ENCODE data around the gene FOLR2. TPM values are rescaled to one million over a fixed set of nuclear protein-coding genes. Genes with fewer than 3 reads are reported as not detected.

The FOLR2 gene
- total and polyA plus RNA-seq, 2 experiments from 2014 or later: not detected

DNA sequence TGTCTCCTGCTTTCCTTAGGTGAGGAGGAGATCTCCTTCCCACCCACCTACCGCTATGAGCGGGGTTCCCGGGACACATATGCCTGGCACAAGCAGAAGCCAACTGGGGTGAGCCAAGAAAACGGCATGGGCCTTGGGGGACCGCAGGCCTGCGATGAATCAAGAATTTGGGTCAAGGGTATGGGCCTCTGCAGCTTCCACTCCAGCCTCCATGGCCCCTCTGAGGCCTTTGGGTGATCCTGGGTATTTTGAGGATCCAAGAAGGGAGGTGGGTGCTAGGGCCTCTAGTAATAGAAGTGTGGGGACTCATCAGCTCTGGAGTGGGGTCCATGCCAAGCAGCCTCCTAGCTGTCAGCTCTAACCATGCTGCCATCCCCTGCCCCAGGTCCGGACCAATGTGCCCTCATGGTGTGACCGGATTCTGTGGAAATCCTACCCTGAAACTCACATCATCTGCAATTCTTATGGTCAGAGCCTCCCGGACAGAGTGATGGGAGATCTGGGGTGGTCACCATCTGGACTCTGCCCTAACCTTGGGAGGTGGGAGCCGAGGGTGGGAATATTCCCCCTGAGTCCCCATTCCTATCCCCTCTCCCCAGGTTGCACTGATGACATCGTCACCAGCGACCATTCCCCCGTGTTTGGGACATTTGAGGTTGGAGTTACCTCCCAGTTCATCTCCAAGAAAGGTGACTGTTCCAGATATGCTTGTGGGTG, 16.6 kb downstream of the FOLR2 start:
- H3K27me3 ChIP-seq (ENCODE audit: insufficient read depth): no peaks in the 10 kb centered on the region
- TF ChIP-seq, protein P1, sequence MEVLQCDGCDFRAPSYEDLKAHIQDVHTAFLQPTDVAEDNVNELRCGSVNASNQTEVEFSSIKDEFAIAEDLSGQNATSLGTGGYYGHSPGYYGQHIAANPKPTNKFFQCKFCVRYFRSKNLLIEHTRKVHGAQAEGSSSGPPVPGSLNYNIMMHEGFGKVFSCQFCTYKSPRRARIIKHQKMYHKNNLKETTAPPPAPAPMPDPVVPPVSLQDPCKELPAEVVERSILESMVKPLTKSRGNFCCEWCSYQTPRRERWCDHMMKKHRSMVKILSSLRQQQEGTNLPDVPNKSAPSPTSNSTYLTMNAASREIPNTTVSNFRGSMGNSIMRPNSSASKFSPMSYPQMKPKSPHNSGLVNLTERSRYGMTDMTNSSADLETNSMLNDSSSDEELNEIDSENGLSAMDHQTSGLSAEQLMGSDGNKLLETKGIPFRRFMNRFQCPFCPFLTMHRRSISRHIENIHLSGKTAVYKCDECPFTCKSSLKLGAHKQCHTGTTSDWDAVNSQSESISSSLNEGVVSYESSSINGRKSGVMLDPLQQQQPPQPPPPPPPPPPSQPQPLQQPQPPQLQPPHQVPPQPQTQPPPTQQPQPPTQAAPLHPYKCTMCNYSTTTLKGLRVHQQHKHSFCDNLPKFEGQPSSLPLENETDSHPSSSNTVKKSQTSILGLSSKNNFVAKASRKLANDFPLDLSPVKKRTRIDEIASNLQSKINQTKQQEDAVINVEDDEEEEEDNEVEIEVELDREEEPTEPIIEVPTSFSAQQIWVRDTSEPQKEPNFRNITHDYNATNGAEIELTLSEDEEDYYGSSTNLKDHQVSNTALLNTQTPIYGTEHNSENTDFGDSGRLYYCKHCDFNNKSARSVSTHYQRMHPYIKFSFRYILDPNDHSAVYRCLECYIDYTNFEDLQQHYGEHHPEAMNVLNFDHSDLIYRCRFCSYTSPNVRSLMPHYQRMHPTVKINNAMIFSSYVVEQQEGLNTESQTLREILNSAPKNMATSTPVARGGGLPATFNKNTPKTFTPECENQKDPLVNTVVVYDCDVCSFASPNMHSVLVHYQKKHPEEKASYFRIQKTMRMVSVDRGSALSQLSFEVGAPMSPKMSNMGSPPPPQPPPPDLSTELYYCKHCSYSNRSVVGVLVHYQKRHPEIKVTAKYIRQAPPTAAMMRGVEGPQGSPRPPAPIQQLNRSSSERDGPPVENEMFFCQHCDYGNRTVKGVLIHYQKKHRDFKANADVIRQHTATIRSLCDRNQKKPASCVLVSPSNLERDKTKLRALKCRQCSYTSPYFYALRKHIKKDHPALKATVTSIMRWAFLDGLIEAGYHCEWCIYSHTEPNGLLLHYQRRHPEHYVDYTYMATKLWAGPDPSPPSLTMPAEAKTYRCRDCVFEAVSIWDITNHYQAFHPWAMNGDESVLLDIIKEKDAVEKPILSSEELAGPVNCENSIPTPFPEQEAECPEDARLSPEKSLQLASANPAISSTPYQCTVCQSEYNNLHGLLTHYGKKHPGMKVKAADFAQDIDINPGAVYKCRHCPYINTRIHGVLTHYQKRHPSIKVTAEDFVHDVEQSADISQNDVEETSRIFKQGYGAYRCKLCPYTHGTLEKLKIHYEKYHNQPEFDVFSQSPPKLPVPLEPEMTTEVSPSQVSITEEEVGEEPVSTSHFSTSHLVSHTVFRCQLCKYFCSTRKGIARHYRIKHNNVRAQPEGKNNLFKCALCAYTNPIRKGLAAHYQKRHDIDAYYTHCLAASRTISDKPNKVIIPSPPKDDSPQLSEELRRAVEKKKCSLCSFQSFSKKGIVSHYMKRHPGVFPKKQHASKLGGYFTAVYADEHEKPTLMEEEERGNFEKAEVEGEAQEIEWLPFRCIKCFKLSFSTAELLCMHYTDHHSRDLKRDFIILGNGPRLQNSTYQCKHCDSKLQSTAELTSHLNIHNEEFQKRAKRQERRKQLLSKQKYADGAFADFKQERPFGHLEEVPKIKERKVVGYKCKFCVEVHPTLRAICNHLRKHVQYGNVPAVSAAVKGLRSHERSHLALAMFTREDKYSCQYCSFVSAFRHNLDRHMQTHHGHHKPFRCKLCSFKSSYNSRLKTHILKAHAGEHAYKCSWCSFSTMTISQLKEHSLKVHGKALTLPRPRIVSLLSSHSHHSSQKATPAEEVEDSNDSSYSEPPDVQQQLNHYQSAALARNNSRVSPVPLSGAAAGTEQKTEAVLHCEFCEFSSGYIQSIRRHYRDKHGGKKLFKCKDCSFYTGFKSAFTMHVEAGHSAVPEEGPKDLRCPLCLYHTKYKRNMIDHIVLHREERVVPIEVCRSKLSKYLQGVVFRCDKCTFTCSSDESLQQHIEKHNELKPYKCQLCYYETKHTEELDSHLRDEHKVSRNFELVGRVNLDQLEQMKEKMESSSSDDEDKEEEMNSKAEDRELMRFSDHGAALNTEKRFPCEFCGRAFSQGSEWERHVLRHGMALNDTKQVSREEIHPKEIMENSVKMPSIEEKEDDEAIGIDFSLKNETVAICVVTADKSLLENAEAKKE (CRISPR knock-in tag; IDR thresholded peaks at IDR 0.05): no peak
- TF ChIP-seq, protein P2, sequence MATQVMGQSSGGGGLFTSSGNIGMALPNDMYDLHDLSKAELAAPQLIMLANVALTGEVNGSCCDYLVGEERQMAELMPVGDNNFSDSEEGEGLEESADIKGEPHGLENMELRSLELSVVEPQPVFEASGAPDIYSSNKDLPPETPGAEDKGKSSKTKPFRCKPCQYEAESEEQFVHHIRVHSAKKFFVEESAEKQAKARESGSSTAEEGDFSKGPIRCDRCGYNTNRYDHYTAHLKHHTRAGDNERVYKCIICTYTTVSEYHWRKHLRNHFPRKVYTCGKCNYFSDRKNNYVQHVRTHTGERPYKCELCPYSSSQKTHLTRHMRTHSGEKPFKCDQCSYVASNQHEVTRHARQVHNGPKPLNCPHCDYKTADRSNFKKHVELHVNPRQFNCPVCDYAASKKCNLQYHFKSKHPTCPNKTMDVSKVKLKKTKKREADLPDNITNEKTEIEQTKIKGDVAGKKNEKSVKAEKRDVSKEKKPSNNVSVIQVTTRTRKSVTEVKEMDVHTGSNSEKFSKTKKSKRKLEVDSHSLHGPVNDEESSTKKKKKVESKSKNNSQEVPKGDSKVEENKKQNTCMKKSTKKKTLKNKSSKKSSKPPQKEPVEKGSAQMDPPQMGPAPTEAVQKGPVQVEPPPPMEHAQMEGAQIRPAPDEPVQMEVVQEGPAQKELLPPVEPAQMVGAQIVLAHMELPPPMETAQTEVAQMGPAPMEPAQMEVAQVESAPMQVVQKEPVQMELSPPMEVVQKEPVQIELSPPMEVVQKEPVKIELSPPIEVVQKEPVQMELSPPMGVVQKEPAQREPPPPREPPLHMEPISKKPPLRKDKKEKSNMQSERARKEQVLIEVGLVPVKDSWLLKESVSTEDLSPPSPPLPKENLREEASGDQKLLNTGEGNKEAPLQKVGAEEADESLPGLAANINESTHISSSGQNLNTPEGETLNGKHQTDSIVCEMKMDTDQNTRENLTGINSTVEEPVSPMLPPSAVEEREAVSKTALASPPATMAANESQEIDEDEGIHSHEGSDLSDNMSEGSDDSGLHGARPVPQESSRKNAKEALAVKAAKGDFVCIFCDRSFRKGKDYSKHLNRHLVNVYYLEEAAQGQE (IDR thresholded peaks at IDR 0.05; ENCODE audit: unreplicated experiment): no peak
- TF ChIP-seq, protein P3, sequence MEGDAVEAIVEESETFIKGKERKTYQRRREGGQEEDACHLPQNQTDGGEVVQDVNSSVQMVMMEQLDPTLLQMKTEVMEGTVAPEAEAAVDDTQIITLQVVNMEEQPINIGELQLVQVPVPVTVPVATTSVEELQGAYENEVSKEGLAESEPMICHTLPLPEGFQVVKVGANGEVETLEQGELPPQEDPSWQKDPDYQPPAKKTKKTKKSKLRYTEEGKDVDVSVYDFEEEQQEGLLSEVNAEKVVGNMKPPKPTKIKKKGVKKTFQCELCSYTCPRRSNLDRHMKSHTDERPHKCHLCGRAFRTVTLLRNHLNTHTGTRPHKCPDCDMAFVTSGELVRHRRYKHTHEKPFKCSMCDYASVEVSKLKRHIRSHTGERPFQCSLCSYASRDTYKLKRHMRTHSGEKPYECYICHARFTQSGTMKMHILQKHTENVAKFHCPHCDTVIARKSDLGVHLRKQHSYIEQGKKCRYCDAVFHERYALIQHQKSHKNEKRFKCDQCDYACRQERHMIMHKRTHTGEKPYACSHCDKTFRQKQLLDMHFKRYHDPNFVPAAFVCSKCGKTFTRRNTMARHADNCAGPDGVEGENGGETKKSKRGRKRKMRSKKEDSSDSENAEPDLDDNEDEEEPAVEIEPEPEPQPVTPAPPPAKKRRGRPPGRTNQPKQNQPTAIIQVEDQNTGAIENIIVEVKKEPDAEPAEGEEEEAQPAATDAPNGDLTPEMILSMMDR (conservative IDR thresholded peaks at IDR 0.05; ENCODE audit: low read depth in 2 of 2): no peak
- TF ChIP-seq NANOG (IDR thresholded peaks at IDR 0.05; ENCODE audit: borderline replicate concordance) (no peak), ZNF331 (CRISPR knock-in tag; IDR thresholded peaks at IDR 0.05; ENCODE audit: low read depth) (no peak), POLR2AphosphoS5 (IDR thresholded peaks at IDR 0.05; ENCODE audit: low read depth) (no peak), ZNF114 (CRISPR knock-in tag; IDR thresholded peaks at IDR 0.05) (no peak), ETS1 (IDR thresholded peaks at IDR 0.05) (no peak)
- Mint-ChIP-seq H3K9me3 (no peaks in the 10 kb centered on the region), H3K4me1 (peaks cover 8% of the 10 kb centered on the region), H3K27ac (no peak overlapping the region), H3K27me3 (ENCODE audit: insufficient read depth, low read depth, poor library complexity) (peaks cover 12% of the 10 kb centered on the region), H3K4me3 (no peak overlapping the region), H3K36me3 (ENCODE audit: low read depth) (peaks cover 78% of the 10 kb centered on the region)
- H3F3A ChIP-seq (replicated peaks; ENCODE audit: low read depth): no peaks in the 10 kb centered on the region
- H3K4me3 ChIP-seq: no peak overlapping the region
- H2AFZ ChIP-seq: no peak overlapping the region
- DNase-seq (ENCODE audit: low spot score) (no peak), ATAC-seq (no peak)
- no peaks in the 10 kb centered on the region for H3K9me2 ChIP-seq (ENCODE audit: insufficient read depth)
- no peak overlapping the region for H3K4me2 ChIP-seq
- peaks cover 6% of the 10 kb centered on the region for H3K4me1 ChIP-seq (ENCODE audit: insufficient read depth)
- H3K79me2 ChIP-seq (replicated peaks; ENCODE audit: insufficient read depth): no peaks in the 10 kb centered on the region
- H3K36me3 ChIP-seq (ENCODE audit: insufficient read depth): no peaks in the 10 kb centered on the region; the same call in 1 of the 2 replicates
- no peak overlapping the region for H3K27ac ChIP-seq (ENCODE audit: low read depth)
- H4K20me1 ChIP-seq (replicated peaks; ENCODE audit: insufficient read depth): no peaks in the 10 kb centered on the region; the same call in 1 of the 2 replicates

Measured in GM23338 (cell line).